Hematopoietic multipotent progenitor cell treated with erythropoietin and hydrocortisone succinate and interleukin-3 and kit ligand, for 17 days (in vitro differentiated cells): Measurements from ENCODE around the gene RWDD3.

Source experiments
- DNase-seq: peaks from one replicate; pipeline ENCODE4 v3.0.0-alpha.2; 2015; ENCODE audit warnings: low spot score

RWDD3 gene

DNA sequence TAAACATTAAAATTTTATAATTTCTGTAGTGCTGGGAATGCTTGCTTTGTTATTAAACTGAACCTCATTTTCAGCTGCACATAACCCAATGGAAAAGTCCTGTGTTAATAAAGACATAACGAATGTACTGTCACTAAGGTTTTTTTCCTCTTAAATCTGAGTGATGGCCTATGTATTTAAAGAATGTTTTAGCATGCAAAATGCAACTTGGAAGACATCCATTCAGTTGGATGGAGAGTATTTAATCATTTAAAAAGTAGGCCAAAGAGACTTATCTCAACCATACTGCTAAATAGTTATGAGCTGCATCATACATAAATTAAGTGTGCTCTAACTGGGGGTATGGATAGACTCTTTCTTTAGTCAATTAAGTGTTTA is 48.5 kb downstream of the RWDD3 start:
- DNase-seq, result no peak

DNA sequence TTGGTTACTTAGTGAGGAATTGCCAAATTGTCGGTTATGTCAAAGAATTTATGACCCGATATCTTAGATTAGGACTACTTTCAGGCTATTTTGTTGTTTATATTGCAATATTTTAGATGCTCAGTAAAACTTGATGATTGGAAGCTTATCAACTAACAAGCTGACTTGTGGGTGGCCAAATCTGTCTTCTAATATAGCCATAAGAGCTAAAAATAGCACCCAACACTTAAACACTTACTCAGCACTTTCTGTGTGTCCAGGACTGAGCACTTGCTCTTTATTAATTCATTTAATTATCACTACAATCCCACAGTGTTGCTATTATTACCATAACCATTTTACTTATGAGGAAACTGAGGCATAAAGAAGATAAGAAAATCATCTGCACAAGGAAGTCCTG is 50.4 kb downstream of the RWDD3 start:
- DNase-seq, result no peak

DNA sequence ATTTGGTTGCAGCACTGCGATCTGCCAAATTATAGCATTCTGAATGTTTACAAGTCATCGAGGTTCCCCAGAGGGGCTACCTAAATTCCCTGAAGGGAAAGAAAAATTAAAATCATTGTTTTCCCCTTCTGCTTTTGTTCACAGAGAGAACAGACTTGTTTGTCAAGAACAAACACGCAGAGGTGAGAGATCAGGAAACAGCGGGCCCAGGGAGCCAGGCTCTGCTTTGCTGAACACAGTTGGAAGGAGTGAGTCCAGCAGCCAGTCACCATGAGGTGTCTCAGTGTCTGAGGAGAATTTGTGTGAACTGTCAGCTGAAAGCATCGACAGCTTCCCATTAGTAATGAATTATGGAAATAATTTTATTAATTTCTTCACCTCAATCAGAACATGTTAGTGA is 52.5 kb downstream of the RWDD3 start:
- DNase-seq, result no peak

DNA sequence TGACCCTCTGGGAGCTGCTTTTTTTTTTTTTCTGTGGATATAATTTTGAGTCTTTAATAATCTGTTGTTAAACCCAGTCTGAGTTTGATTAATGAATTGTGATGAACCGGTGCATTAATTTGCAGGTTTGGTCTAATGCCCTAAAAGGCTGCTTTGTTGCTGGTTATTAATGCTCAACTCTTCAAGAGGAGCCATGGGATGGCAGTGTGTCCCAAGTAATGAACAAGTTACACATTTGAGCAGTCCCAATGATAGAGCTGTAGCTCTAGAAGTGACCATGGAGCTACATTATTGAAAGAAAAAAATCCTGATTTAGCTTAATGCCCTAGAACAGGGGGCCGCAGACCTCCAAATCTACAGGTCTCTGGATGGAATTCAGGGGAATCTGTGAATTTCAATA is 53.1 kb downstream of the RWDD3 start:
- DNase-seq, result no peak

DNA sequence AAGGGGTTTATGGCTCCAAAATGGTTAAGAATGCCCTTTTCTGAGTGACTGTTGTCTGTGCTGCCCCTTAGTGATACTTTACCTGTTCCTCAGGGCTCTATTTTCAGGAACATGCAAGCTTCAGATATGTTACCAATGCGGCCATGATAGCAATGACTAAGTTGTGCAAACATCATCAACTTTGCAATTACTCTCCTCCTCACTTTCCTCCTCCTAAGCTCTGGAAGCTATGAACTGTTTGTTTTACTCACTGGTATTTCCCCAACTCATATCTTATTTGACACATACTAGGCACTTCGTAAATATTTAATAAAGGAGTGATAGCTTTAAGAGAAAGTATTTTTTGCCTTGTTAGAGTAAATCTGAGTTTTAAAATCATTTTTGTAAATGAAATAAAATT is 53.8 kb downstream of the RWDD3 start:
- DNase-seq, result no peak
